Hepatocyte (in vitro differentiated cells): ENCODE data around the gene USP11. TPM values are rescaled to one million over a fixed set of nuclear protein-coding genes. Genes with fewer than 3 reads are reported as not detected.

Source experiments
- DNase-seq: peaks from one replicate; pipeline ENCODE4 v3.0.0-alpha.2; 2016; ENCODE audit warnings: low spot score
- H2AFZ ChIP-seq: fragments of 200-600 bp; sonication (generic); 2 replicates; pipeline ENCODE4 v1.6.0; 2016; ENCODE audit warnings: antibody characterized with exemption, mild to moderate bottlenecking
- H3K27ac ChIP-seq: fragments of 200-600 bp; sonication (generic); 2 replicates; pipeline ENCODE4 v1.5.1; 2016; ENCODE audit warnings: mild to moderate bottlenecking
- H3K27me3 ChIP-seq: fragments of 200-600 bp; sonication (generic); 2 replicates; pipeline ENCODE4 v1.6.1; 2016
- H3K36me3 ChIP-seq: fragments of 200-600 bp; sonication (generic); replicated peaks from 2 replicates; pipeline ENCODE4 v1.5.1; 2016; ENCODE audit warnings: low read depth; ENCODE audit not compliant: insufficient read depth
- H3K4me1 ChIP-seq: fragments of 200-600 bp; sonication (generic); 2 replicates; pipeline ENCODE4 v1.5.1; 2016; ENCODE audit warnings: mild to moderate bottlenecking, moderate library complexity; ENCODE audit not compliant: insufficient read depth
- H3K4me2 ChIP-seq: fragments of 200-600 bp; sonication (generic); 2 replicates; pipeline ENCODE4 v1.6.0; 2016
- H3K4me3 ChIP-seq: fragments of 200-600 bp; sonication (generic); 2 replicates; pipeline ENCODE4 v1.5.1; 2016; ENCODE audit warnings: mild to moderate bottlenecking
- H3K79me2 ChIP-seq: fragments of 200-600 bp; sonication (generic); 2 replicates; pipeline ENCODE4 v1.6.0; 2017; ENCODE audit warnings: mild to moderate bottlenecking
- H3K9me2 ChIP-seq: fragments of 200-600 bp; sonication (generic); replicated peaks from 2 replicates; pipeline ENCODE4 v1.6.0; 2017; ENCODE audit warnings: mild to moderate bottlenecking; ENCODE audit not compliant: insufficient read depth
- H3K9me3 ChIP-seq: fragments of 200-600 bp; sonication (generic); 2 replicates; pipeline ENCODE4 v1.5.1; 2016; ENCODE audit warnings: low read depth, mild to moderate bottlenecking
- H4K20me1 ChIP-seq: fragments of 200-600 bp; sonication (generic); 2 replicates; pipeline ENCODE4 v1.6.0; 2016; ENCODE audit warnings: mild to moderate bottlenecking; ENCODE audit not compliant: insufficient read depth, poor library complexity, severe bottlenecking
- EZH2 ChIP-seq: fragments of 200-600 bp; sonication (generic); IDR thresholded peaks from 2 replicates; pipeline ENCODE4 v1.6.1; 2016; ENCODE audit warnings: antibody characterized with exemption, mild to moderate bottlenecking, borderline replicate concordance
- EZH2phosphoT487 ChIP-seq: fragments of 200-600 bp; sonication (generic); IDR thresholded peaks from one replicate; pipeline ENCODE4 v1.6.1; 2018; ENCODE audit warnings: antibody characterized with exemption, mild to moderate bottlenecking, low read depth, moderate library complexity; ENCODE audit not compliant: unreplicated experiment, severe bottlenecking
- WGBS: methylation state at CpG from one replicate; pipeline ENCODE4 v1.1.6; 2016; ENCODE audit warnings: low lambda C conversion rate; ENCODE audit errors: missing lambda C conversion rate; 5-methylcytosine and 5-hydroxymethylcytosine counted together
- polyA plus RNA-seq: library from polyadenylated mRNA; unstranded; fragments of >200 nt; fragmentation: Nextera tagmentation; extraction: Ambion mirVana; gene quantifications from 2 replicates; pipeline ENCODE4 v1.2.1, GENCODE V29; 2016
- total RNA-seq: library from RNA; depleted of rRNA; stranded (reverse); fragments of >200 nt; gene quantifications from 2 replicates; pipeline ENCODE4 v1.2.3, GENCODE V29; 2014
- TF ChIP-seq, protein P1 (sequence below): fragments of 200-600 bp; sonication (generic); IDR thresholded peaks from 2 replicates; pipeline ENCODE4 v1.5.1; 2016; ENCODE audit warnings: antibody characterized with exemption, mild to moderate bottlenecking; ENCODE audit not compliant: poor library complexity

Gene USP11
- total and polyA plus RNA-seq, 2 experiments from 2014 or later: 89.2 to 199 TPM

- no peak for TF ChIP-seq EZH2
- TF ChIP-seq EZH2phosphoT487: no peak
- TF ChIP-seq, protein P1, sequence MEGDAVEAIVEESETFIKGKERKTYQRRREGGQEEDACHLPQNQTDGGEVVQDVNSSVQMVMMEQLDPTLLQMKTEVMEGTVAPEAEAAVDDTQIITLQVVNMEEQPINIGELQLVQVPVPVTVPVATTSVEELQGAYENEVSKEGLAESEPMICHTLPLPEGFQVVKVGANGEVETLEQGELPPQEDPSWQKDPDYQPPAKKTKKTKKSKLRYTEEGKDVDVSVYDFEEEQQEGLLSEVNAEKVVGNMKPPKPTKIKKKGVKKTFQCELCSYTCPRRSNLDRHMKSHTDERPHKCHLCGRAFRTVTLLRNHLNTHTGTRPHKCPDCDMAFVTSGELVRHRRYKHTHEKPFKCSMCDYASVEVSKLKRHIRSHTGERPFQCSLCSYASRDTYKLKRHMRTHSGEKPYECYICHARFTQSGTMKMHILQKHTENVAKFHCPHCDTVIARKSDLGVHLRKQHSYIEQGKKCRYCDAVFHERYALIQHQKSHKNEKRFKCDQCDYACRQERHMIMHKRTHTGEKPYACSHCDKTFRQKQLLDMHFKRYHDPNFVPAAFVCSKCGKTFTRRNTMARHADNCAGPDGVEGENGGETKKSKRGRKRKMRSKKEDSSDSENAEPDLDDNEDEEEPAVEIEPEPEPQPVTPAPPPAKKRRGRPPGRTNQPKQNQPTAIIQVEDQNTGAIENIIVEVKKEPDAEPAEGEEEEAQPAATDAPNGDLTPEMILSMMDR: no peak
- DNase-seq: no peak
- H4K20me1 ChIP-seq: peaks cover 40% of the 10 kb centered on the region
- H3K36me3 ChIP-seq: no peaks in the 10 kb centered on the region
- no peak overlapping the region for H3K4me2 ChIP-seq
- H3K4me1 ChIP-seq: peaks cover 13% of the 10 kb centered on the region
- no peak overlapping the region for H3K4me3 ChIP-seq
- peaks cover 37% of the 10 kb centered on the region for H3K79me2 ChIP-seq
- no peaks in the 10 kb centered on the region for H3K9me2 ChIP-seq
- WGBS: 97% methylated on average over 17 of the region's 17 CpGs
- no peak overlapping the region for H3K27ac ChIP-seq
- H3K27me3 ChIP-seq: no peaks in the 10 kb centered on the region
- no peaks in the 10 kb centered on the region for H3K9me3 ChIP-seq
- H2AFZ ChIP-seq: no peak overlapping the region
Measured at GRCh38 chrX:47224266-47224895, 8.4 kb upstream of the USP11 start.

DNA sequence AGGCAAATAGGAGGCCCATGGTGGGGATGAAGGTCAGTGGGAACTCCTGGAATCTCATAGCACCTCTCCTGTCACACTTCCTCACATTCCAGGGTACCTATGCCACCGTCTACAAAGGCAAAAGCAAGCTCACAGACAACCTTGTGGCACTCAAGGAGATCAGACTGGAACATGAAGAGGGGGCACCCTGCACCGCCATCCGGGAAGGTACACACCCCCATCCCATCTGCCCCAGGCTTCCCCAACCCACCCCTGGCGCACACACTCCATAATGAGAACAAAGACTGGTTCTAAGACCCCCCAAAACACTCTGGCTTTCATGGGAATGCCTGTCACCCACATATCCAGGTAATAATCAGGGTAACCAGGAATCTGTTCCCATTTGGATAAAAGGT is 7.9 kb upstream of the USP11 start:
- H3K4me2 ChIP-seq: no peak overlapping the region
- TF ChIP-seq EZH2 (no peak), EZH2phosphoT487 (no peak)
- TF ChIP-seq, protein P1: no peak
- H2AFZ ChIP-seq: no peak overlapping the region
- no peaks in the 10 kb centered on the region for H3K27me3 ChIP-seq
- no peak overlapping the region for H3K4me3 ChIP-seq
- peaks cover 35% of the 10 kb centered on the region for H4K20me1 ChIP-seq
- no peaks in the 10 kb centered on the region for H3K9me2 ChIP-seq
- DNase-seq: no peak
- peaks cover 31% of the 10 kb centered on the region for H3K79me2 ChIP-seq
- no peaks in the 10 kb centered on the region for H3K36me3 ChIP-seq
- peaks cover 11% of the 10 kb centered on the region for H3K4me1 ChIP-seq
- no peaks in the 10 kb centered on the region for H3K9me3 ChIP-seq
- no peak overlapping the region for H3K27ac ChIP-seq
- WGBS: 98% methylated on average over 4 of the region's 4 CpGs

- Histone ChIP-seq H3K4me3 (no peak overlapping the region), H3K79me2 (peaks cover 20% of the 10 kb centered on the region), H3K27me3 (no peaks in the 10 kb centered on the region), H4K20me1 (peaks cover 23% of the 10 kb centered on the region), H3K27ac (no peak overlapping the region), H3K36me3 (no peaks in the 10 kb centered on the region), H2AFZ (no peak overlapping the region), H3K9me3 (no peaks in the 10 kb centered on the region), H3K9me2 (no peaks in the 10 kb centered on the region), H3K4me1 (no peaks in the 10 kb centered on the region), H3K4me2 (no peak overlapping the region)
- DNase-seq: no peak
- 100% methylated on average over 6 of the region's 6 CpGs for WGBS
- TF ChIP-seq EZH2 (no peak), EZH2phosphoT487 (no peak)
- TF ChIP-seq, protein P1: no peak
Measured at GRCh38 chrX:47226071-47226470, 6.7 kb upstream of the USP11 start.
